GM23338 (cell line): Measurements from ENCODE around the gene ENOSF1.

ENCODE experiments used
- CTCF ChIP-seq, 2 experiments: fragments of 200-600 bp in 1 of 2; sonication (generic) in 1 of 2; conservative IDR thresholded peaks; 2 replicates each; pipeline versions ENCODE4 v1.5.1 to v1.6.1; 2016 to 2017; ENCODE audit warnings: antibody characterized with exemption in 2 of 2, low read depth in 2 of 2, mild to moderate bottlenecking in 2 of 2, moderate library complexity in 1 of 2
- EZH2 ChIP-seq: fragments of 200-600 bp; sonication (generic); IDR thresholded peaks from one replicate; pipeline ENCODE4 v1.8.0; 2017; ENCODE audit warnings: antibody characterized with exemption, mild to moderate bottlenecking, low read depth; ENCODE audit not compliant: unreplicated experiment
- EZH2phosphoT487 ChIP-seq: fragments of 200-600 bp; sonication (generic); IDR thresholded peaks from one replicate; pipeline ENCODE4 v1.8.1; 2018; ENCODE audit warnings: antibody characterized with exemption; ENCODE audit not compliant: unreplicated experiment
- JUNB ChIP-seq: IDR thresholded peaks from one replicate; pipeline ENCODE4 v1.6.1; 2016; ENCODE audit warnings: antibody characterized with exemption; ENCODE audit not compliant: unreplicated experiment
- NANOG ChIP-seq: IDR thresholded peaks from 2 replicates; pipeline ENCODE4 v1.6.1; 2016; ENCODE audit warnings: antibody characterized with exemption, borderline replicate concordance
- POLR2AphosphoS5 ChIP-seq: IDR thresholded peaks from 2 replicates; pipeline ENCODE4 v1.6.1; 2016; ENCODE audit warnings: antibody characterized with exemption, low read depth
- REST ChIP-seq: IDR thresholded peaks from one replicate; pipeline ENCODE4 v1.6.1; 2018; ENCODE audit warnings: antibody characterized with exemption; ENCODE audit not compliant: unreplicated experiment
- STAT1 ChIP-seq: IDR thresholded peaks from one replicate; pipeline ENCODE4 v1.6.1; 2016; ENCODE audit warnings: antibody characterized with exemption; ENCODE audit not compliant: unreplicated experiment
- ZNF114 ChIP-seq: fragments of 250-450 bp; sonication (Bioruptor Pico); IDR thresholded peaks from 2 replicates; pipeline ENCODE4 v1.5.0; 2020; ENCODE audit warnings: mild to moderate bottlenecking, moderate library complexity

GRCh38 chr18:677951-678381 lies 34.5 kb downstream of the ENOSF1 start:
- TF ChIP-seq CTCF (conservative IDR thresholded peaks at IDR 0.05; ENCODE audit: low read depth in 2 of 2) = no peak
- no peak for TF ChIP-seq EZH2phosphoT487
- TF ChIP-seq EZH2 = no peak
- TF ChIP-seq STAT1 = no peak
- no peak for TF ChIP-seq REST
- no peak for TF ChIP-seq POLR2AphosphoS5
- TF ChIP-seq JUNB = no peak
- TF ChIP-seq ZNF114 (CRISPR knock-in tag) = no peak
- TF ChIP-seq NANOG = no peak
